Stimulated activated effector memory CD8-positive, alpha-beta T cell treated with anti-CD3 and anti-CD28 coated beads, Interleukin-12 subunit alpha, Interleukin-12 subunit beta, amount 100 ng/mL, for 72 hours (primary cell): Measurements from ENCODE around the gene OR2D2.
A peak's percentile ranks its signal among the peaks of the same experiment; 100 is the strongest.
"Not testable (repeated sequence)": the region's sequence is repeated elsewhere in the genome, so short reads cannot be mapped to it uniquely, and the experiment has no call there.

ENCODE experiments used
- ATAC-seq: fragments of 150-1000 bp; cut with Tn5 transposase; 2 replicates; pipeline ENCODE4 v1.10.0; 2021
- DNase-seq, 2 donors: peaks; one replicate each; pipeline ENCODE4 v3.0.0; 2021 to 2022; ENCODE audit warnings: low spot score in 2 of 2
- H3K27ac Mint-ChIP-seq: one replicate; pipeline ENCODE4 v1.8.0; 2022; ENCODE audit warnings: mild to moderate bottlenecking, mixed read lengths
- H3K36me3 Mint-ChIP-seq: one replicate; pipeline ENCODE4 v1.8.0; 2022; ENCODE audit warnings: mild to moderate bottlenecking, mixed read lengths
- H3K4me1 Mint-ChIP-seq: one replicate; pipeline ENCODE4 v1.8.0; 2022; ENCODE audit warnings: mixed read lengths
- H3K4me3 Mint-ChIP-seq: one replicate; pipeline ENCODE4 v1.8.0; 2022; ENCODE audit warnings: mild to moderate bottlenecking, mixed read lengths
- H3K9me3 Mint-ChIP-seq: one replicate; pipeline ENCODE4 v1.8.0; 2022; ENCODE audit warnings: mixed read lengths

Gene OR2D2

DNA sequence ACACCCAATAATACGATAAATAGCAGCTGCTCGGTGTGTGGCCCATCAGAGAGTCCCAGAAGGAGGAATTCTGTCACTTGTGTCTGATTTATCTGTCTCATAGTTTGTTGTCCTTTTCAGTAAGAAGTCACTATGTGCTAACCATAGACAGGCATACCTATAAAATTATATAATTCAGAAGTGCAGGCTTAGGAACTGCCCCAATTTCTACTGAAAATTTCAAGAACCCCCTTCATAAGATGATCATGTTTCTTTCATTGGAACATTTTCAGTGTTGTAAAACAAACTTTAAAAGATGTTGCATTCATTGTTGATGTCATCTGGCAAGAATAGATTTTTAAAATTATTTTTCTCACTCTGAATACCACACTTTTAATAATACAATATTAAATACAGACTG, at the start of gene OR2D2:
Gene OR2D2 (minus strand): TSS at position 101 of the 400 bp plus-strand sequence. CDS start 0 bp downstream, at position 101.
- no peaks in the 10 kb centered on the region for H3K9me3 Mint-ChIP-seq
- ATAC-seq = no peak
- DNase-seq = no peak
- H3K27ac Mint-ChIP-seq = no peak within 1 kb of the TSS
- no peaks in the 10 kb centered on the region for H3K4me1 Mint-ChIP-seq
- no peak within 1 kb of the TSS for H3K4me3 Mint-ChIP-seq
- H3K36me3 Mint-ChIP-seq = no peaks in the 10 kb centered on the region

GRCh38 chr11:6941970-6942369, 49.7 kb upstream of the OR2D2 start:
- ATAC-seq = no peak

DNA sequence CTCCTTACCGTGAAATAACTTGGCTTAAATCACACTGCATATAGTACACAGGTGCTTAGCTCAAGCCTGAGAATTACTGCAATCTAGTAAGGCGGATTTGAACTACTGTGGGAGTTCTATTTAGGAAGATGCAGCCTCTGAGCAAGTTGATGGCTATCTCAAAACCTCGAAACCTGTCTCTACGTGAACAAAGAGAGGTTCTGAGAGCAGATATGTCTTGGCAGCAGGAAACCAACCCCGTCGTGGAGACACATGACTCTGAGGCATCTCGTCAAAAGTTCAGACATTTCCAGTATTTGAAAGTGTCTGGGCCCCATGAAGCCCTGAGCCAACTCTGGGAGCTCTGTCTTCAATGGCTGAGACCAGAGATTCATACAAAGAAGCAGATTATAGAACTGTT, 39.8 kb upstream of the OR2D2 start:
- H3K4me3 Mint-ChIP-seq = no peak overlapping the region
- DNase-seq (no peak), ATAC-seq (no peak)
- H3K27ac Mint-ChIP-seq = no peak overlapping the region
- H3K9me3 Mint-ChIP-seq = no peaks in the 10 kb centered on the region
- no peaks in the 10 kb centered on the region for H3K36me3 Mint-ChIP-seq
- H3K4me1 Mint-ChIP-seq = no peaks in the 10 kb centered on the region

More at GRCh38 chr11:6941970-6942369, 49.7 kb upstream of the OR2D2 start:
- H3K4me1 Mint-ChIP-seq = no peaks in the 10 kb centered on the region
- H3K36me3 Mint-ChIP-seq = no peaks in the 10 kb centered on the region
- no peak for DNase-seq
- no peak overlapping the region for H3K27ac Mint-ChIP-seq
- no peaks in the 10 kb centered on the region for H3K9me3 Mint-ChIP-seq
- no peak overlapping the region for H3K4me3 Mint-ChIP-seq

GRCh38 chr11:6931146-6931713, 38.9 kb upstream of the OR2D2 start:
- DNase-seq (no peak), ATAC-seq (no peak)
- H3K27ac Mint-ChIP-seq = no peak overlapping the region
- no peaks in the 10 kb centered on the region for H3K36me3 Mint-ChIP-seq
- H3K4me3 Mint-ChIP-seq = no peak overlapping the region
- no peaks in the 10 kb centered on the region for H3K9me3 Mint-ChIP-seq
- peaks cover 6% of the 10 kb centered on the region for H3K4me1 Mint-ChIP-seq

GRCh38 chr11:6928916-6929315, 36.6 kb upstream of the OR2D2 start:
- peaks cover 13% of the 10 kb centered on the region for H3K4me1 Mint-ChIP-seq
- H3K36me3 Mint-ChIP-seq = no peaks in the 10 kb centered on the region
- H3K9me3 Mint-ChIP-seq = no peaks in the 10 kb centered on the region
- no peak for ATAC-seq
- no peak overlapping the region for H3K4me3 Mint-ChIP-seq
- no peak overlapping the region for H3K27ac Mint-ChIP-seq
- DNase-seq = no peak

- Mint-ChIP-seq H3K9me3 (no peaks in the 10 kb centered on the region), H3K27ac (no peak overlapping the region), H3K4me3 (peak overlapping the region; percentile 70), H3K4me1 (peaks cover 13% of the 10 kb centered on the region), H3K36me3 (no peaks in the 10 kb centered on the region)
- no peak for ATAC-seq
- DNase-seq = no peak
Measured at GRCh38 chr11:6927030-6927617, 34.8 kb upstream of the OR2D2 start.

DNA sequence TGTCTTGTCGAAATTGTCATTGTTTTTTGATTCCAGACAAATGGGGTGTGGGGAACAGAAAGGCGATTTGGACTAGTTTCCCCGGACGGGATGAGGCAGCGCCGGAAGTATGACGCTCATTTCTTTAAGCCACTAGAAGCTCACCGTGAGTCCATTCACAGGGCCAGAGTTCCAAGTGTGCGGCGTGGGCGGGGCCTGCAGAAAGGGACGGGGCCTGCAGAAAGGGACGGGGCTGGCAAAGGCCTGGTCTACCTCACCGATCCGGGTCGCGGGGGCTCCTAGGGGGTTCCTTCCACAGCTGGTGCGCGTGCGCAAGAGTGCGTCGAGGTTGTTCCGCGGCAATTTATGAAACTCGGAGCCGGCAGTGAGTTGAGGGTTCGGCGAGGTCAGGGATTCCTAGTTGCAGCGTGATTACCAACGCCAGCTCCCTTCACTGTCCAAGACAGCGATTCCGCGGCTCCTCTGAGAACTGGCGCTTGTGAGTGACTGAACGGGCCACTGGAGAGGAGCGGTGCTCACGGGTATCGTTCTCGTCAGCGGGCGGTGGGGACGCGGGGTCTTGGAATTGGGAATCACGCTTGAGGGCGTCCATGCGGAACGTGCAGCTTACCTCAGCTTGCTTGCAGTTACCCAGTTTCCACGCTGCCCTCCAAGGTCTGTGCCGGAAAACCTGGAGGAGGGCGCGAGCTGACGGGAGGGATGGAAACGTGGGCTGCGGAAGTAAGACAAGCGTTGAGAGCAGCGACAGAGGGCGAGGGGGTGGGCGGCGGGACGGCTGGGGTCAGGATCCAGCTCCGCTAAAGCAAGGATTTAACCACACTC, 34.1 kb upstream of the OR2D2 start, which contains the start of gene ZNF215:
Gene ZNF215 (plus strand): TSS at position 219 of the 822 bp plus-strand sequence. CDS start 5,847 bp downstream, outside the sequence.
- H3K4me1 Mint-ChIP-seq = peaks cover 13% of the 10 kb centered on the region
- DNase-seq = peak in 1 of 2 donors; percentile 67
- peak within 1 kb of the TSS; percentile 70 for H3K4me3 Mint-ChIP-seq
- H3K27ac Mint-ChIP-seq = no peak within 1 kb of the TSS
- peak; percentile 57 for ATAC-seq
- no peaks in the 10 kb centered on the region for H3K9me3 Mint-ChIP-seq
- H3K36me3 Mint-ChIP-seq = no peaks in the 10 kb centered on the region

GRCh38 chr11:6925636-6926207, 33.4 kb upstream of the OR2D2 start:
- DNase-seq (no peak), ATAC-seq (no peak)
- Mint-ChIP-seq H3K36me3 (no peaks in the 10 kb centered on the region), H3K4me1 (peaks cover 13% of the 10 kb centered on the region), H3K4me3 (peak overlapping the region; percentile 70), H3K27ac (no peak overlapping the region), H3K9me3 (no peaks in the 10 kb centered on the region)

- no peak overlapping the region for H3K27ac Mint-ChIP-seq
- no peak overlapping the region for H3K4me3 Mint-ChIP-seq
- ATAC-seq (no peak), DNase-seq (no peak)
- H3K36me3 Mint-ChIP-seq = no peaks in the 10 kb centered on the region
- peaks cover 13% of the 10 kb centered on the region for H3K4me1 Mint-ChIP-seq
- no peaks in the 10 kb centered on the region for H3K9me3 Mint-ChIP-seq
Measured at GRCh38 chr11:6925007-6925577, 32.8 kb upstream of the OR2D2 start.

DNA sequence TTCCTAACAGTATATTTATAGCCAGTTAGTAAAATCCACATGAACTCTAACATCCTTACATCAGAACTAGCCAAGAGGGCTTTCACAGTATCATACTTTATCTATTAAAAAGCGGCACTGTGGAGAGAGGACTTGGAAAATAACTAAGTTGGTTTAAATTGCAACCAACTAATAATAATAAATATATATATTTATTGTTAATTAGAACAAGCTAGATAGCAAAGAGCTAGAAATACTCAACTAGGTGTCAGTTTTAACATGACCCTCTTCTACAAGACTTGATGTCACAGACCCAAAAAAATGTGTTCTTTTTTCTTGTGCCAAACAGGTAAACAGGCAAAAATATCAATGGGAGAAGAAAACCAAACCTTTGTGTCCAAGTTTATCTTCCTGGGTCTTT, 28.4 kb upstream of the OR2D2 start, which contains the start of gene OR2D3:
Gene OR2D3 (plus strand): TSS at position 301 of the 400 bp plus-strand sequence. CDS start 0 bp downstream, at position 301.
- Mint-ChIP-seq H3K9me3 (no peaks in the 10 kb centered on the region), H3K4me3 (no peak within 1 kb of the TSS), H3K27ac (no peak within 1 kb of the TSS)

GRCh38 chr11:6919698-6920097, 27.4 kb upstream of the OR2D2 start:
- Mint-ChIP-seq H3K36me3 (no peaks in the 10 kb centered on the region), H3K4me1 (no peaks in the 10 kb centered on the region), H3K9me3 (no peaks in the 10 kb centered on the region), H3K27ac (no peak overlapping the region), H3K4me3 (no peak overlapping the region)
- DNase-seq (no peak), ATAC-seq (no peak)

More for the DNA sequence above, 28.4 kb upstream of the OR2D2 start, which contains the start of gene OR2D3:
- H3K36me3 Mint-ChIP-seq = no peaks in the 10 kb centered on the region
- no peak for ATAC-seq
- H3K4me1 Mint-ChIP-seq = peaks cover 1% of the 10 kb centered on the region
- DNase-seq = no peak

- no peak for DNase-seq
- no peaks in the 10 kb centered on the region for H3K9me3 Mint-ChIP-seq
Measured at GRCh38 chr11:6911948-6912347, 19.6 kb upstream of the OR2D2 start.

GRCh38 chr11:6911378-6911777, 19.1 kb upstream of the OR2D2 start:
- H3K36me3 Mint-ChIP-seq = no peaks in the 10 kb centered on the region
- ATAC-seq (peak; percentile 28), DNase-seq (no peak)
- no peak overlapping the region for H3K4me3 Mint-ChIP-seq
- no peaks in the 10 kb centered on the region for H3K4me1 Mint-ChIP-seq
- no peak overlapping the region for H3K27ac Mint-ChIP-seq
- no peaks in the 10 kb centered on the region for H3K9me3 Mint-ChIP-seq

More at GRCh38 chr11:6911948-6912347, 19.6 kb upstream of the OR2D2 start:
- ATAC-seq = peak; percentile 32
- Mint-ChIP-seq H3K27ac (no peak overlapping the region), H3K4me1 (no peaks in the 10 kb centered on the region), H3K4me3 (no peak overlapping the region), H3K36me3 (no peaks in the 10 kb centered on the region)

- ATAC-seq, DNase-seq, H3K4me1 Mint-ChIP-seq, H3K27ac Mint-ChIP-seq, H3K4me3 Mint-ChIP-seq, H3K36me3 Mint-ChIP-seq, H3K9me3 Mint-ChIP-seq: not testable (repeated sequence)
Measured at GRCh38 chr11:6904804-6905203, 12.5 kb upstream of the OR2D2 start.
